ENCODE measurements around the gene PGS1. TPM values are rescaled to one million over a fixed set of nuclear protein-coding genes. Genes with fewer than 3 reads are reported as not detected.

The PGS1 gene
- total RNA-seq, 1 experiment from 2014 or later: 42.5 TPM

GRCh38 chr17:78435330-78436005 lies 57.0 kb downstream of the PGS1 start:
- Histone ChIP-seq H3K27ac (ENCODE audit: low read depth, low read length, poor library complexity, severe bottlenecking) (no peak overlapping the region), H3K4me3 (ENCODE audit: low read depth, low read length, poor library complexity, severe bottlenecking) (no peak overlapping the region), H3K9me3 (ENCODE audit: low read depth, low read length, poor library complexity, severe bottlenecking) (no peaks in the 10 kb centered on the region), H3K27me3 (replicated peaks; ENCODE audit: insufficient read depth, low read depth, low read length, poor library complexity) (no peaks in the 10 kb centered on the region), H3K36me3 (ENCODE audit: insufficient read depth, low read length, poor library complexity, severe bottlenecking) (no peaks in the 10 kb centered on the region), H3K4me1 (ENCODE audit: insufficient read depth, low read length, poor library complexity, severe bottlenecking) (no peaks in the 10 kb centered on the region)
- no peak for DNase-seq (ENCODE audit: low spot score)
- intact Hi-C loops (cut with micrococcal nuclease; ENCODE audit: unreplicated experiment): no loop called here
- ChIA-PET POLR2A (ENCODE audit: low non-redundant PET) (no interaction called here), CTCF (no interaction called here)
- TF ChIP-seq CTCF (conservative IDR thresholded peaks at IDR 0.05; ENCODE audit: low read depth, low read length) (no peak), EZH2 (IDR thresholded peaks at IDR 0.05; ENCODE audit: borderline replicate concordance, low read depth, low read length, poor library complexity, severe bottlenecking) (no peak)
- BruUV-seq (replicated peaks): no TSS peak

GRCh38 chr17:78437508-78438169 lies 59.2 kb downstream of the PGS1 start:
- intact Hi-C loops (cut with micrococcal nuclease; ENCODE audit: unreplicated experiment): no loop called here
- H3K27ac ChIP-seq (ENCODE audit: low read depth, low read length, poor library complexity, severe bottlenecking): no peak overlapping the region
- H3K9me3 ChIP-seq (ENCODE audit: low read depth, low read length, poor library complexity, severe bottlenecking): no peaks in the 10 kb centered on the region
- TF ChIP-seq EZH2 (IDR thresholded peaks at IDR 0.05; ENCODE audit: borderline replicate concordance, low read depth, low read length, poor library complexity, severe bottlenecking) (no peak), CTCF (conservative IDR thresholded peaks at IDR 0.05; ENCODE audit: low read depth, low read length) (no peak)
- no peaks in the 10 kb centered on the region for H3K4me1 ChIP-seq (ENCODE audit: insufficient read depth, low read length, poor library complexity, severe bottlenecking)
- DNase-seq (ENCODE audit: low spot score): no peak
- H3K36me3 ChIP-seq (ENCODE audit: insufficient read depth, low read length, poor library complexity, severe bottlenecking): no peaks in the 10 kb centered on the region
- H3K4me3 ChIP-seq (ENCODE audit: low read depth, low read length, poor library complexity, severe bottlenecking): no peak overlapping the region
- BruUV-seq (replicated peaks): no TSS peak
- ChIA-PET POLR2A (ENCODE audit: low non-redundant PET) (no interaction called here), CTCF (interaction anchor here (0.6 kb wide), 1 partner anchor 133 kb away, joined by 3 read pairs; no protein-coding TSS in a partner anchor)
- no peaks in the 10 kb centered on the region for H3K27me3 ChIP-seq (replicated peaks; ENCODE audit: insufficient read depth, low read depth, low read length, poor library complexity)

GRCh38 chr17:78438271-78438691 lies 59.8 kb downstream of the PGS1 start:
- no peaks in the 10 kb centered on the region for H3K27me3 ChIP-seq (replicated peaks; ENCODE audit: insufficient read depth, low read depth, low read length, poor library complexity)
- H3K9me3 ChIP-seq (ENCODE audit: low read depth, low read length, poor library complexity, severe bottlenecking): no peaks in the 10 kb centered on the region
- ChIA-PET CTCF (no interaction called here), POLR2A (ENCODE audit: low non-redundant PET) (no interaction called here)
- no peak overlapping the region for H3K4me3 ChIP-seq (ENCODE audit: low read depth, low read length, poor library complexity, severe bottlenecking)
- BruUV-seq (replicated peaks): no TSS peak
- intact Hi-C loops (cut with micrococcal nuclease; ENCODE audit: unreplicated experiment): no loop called here
- no peak overlapping the region for H3K27ac ChIP-seq (ENCODE audit: low read depth, low read length, poor library complexity, severe bottlenecking)
- H3K36me3 ChIP-seq (ENCODE audit: insufficient read depth, low read length, poor library complexity, severe bottlenecking): no peaks in the 10 kb centered on the region
- DNase-seq (ENCODE audit: low spot score): no peak
- no peak for TF ChIP-seq EZH2 (IDR thresholded peaks at IDR 0.05; ENCODE audit: borderline replicate concordance, low read depth, low read length, poor library complexity, severe bottlenecking)
- TF ChIP-seq CTCF (conservative IDR thresholded peaks at IDR 0.05; ENCODE audit: low read depth, low read length): no peak
- H3K4me1 ChIP-seq (ENCODE audit: insufficient read depth, low read length, poor library complexity, severe bottlenecking): no peaks in the 10 kb centered on the region
